ENCODE data around the gene ASS1.
"Not testable (repeated sequence)": the region's sequence is repeated elsewhere in the genome, so short reads cannot be mapped to it uniquely, and the experiment has no call there.

The ASS1 gene

DNA sequence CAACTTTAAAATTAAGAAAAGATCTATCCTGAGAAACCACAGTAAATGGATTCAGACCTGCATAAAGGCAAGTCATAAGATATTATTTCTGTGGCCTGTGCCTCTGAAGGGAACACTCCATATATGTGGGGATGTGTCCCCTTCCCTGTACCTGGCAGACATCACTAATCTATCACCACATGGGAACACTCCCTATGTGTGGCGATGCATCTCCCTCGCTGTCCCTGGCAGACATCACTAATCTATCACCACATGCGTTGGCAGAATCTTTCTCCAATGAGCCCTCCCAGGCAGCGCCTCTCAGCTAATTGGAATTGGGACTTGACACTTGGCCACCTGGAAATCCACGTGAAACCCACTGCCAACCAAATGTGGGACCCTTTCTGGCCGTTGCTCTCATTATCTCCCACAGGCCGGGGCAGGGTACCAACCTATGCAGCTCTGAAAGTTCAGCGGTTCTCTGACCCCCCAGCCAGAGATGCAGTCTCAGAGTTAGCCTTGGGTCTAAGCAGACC lies 25.2 kb upstream of the ASS1 start:
- DNase-seq, result no peak

DNA sequence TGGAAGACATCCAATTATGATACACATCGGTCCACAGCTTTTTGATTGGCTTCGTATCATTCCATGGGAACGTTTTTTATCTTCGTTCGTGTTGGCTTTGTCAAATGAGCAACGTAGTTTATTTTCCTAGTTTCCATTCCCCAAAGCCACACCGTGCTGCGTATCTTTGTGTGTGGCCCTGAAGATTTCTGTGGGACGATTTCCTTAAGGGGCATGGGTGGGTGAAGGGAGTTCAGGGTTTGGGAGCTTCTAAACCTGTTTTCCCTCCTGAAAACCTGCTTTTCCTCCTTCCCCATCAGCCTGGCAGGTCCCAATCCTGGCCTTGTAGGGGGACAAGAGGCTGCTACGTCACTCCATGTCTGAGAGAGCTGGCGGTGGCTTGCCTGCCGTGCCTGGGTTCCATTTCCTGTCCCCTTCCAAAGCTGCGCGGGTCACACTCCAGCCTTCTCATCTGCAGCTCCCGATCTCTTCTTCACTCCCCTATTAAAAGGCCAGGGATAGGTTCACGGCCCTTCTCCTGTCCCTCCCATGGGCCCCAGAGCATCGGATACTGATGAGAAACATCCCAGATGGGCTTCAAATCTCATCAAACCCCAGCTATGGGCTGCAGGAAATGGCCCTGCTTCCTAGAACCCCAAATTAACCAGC lies 23.5 kb upstream of the ASS1 start:
- DNase-seq, result no peak

DNA sequence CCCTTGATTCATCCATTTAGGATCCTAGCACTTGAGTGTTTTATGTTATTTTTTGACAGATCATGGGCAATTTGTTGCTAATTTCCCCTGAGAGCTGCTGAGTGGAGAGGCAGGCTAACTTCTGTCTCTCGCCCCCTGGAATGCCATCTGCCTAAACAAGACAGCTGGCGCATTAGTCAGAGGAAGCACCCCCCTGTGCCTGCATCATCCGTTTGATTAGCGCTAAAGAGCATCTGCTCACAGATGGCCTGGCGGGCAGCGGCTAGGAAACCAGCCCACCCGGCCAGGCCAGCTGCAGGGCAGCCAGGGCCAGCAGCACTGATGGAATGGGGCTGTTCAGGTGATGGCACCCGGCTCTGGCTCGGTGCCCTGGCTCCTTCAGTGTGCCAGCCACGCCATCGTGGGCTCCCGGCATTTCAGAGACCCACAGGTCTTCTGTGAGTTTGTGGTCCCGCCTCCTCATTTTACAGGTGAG lies 22.9 kb upstream of the ASS1 start:
- DNase-seq, result no peak

DNA sequence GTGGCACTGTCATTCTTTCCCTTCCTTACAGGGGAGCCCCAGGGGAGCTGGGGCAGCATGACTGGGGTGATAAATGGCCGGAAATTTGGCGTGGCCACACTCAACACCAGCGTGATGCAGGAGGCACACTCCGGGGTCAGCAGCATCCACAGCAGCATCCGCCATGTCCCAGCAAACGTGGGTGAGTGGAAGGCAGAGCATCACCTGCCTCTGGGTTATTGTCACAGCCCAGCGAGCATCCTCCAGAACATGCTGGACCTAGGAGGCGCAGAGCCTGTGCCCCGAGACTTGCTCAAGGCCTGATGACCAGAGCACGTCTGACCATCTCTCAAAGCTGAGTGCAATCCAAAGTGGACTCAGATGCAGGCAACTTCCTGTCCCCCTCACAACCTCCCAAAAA lies 22.2 kb upstream of the ASS1 start:
- no peak for DNase-seq

DNA sequence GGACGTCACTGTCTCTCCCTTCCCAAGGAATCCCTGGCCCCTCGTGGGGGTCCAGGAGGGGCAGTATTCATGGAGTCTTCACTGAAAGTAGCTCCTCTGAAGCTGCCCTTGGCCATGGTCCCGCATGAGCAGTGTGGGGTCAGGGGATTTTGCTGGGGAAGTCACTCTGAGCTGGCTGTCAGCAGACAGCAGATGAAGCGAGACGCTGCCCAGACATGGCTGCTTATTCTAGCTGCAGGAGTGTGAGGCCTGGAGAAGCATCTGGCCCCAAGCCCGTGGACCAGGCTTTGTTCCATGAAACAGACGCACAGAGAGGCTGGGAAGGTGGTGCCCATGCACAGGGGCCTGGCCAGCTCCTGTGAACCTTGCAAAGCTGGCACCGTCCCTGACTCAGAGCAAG lies 21.5 kb upstream of the ASS1 start:
- no peak for DNase-seq

DNA sequence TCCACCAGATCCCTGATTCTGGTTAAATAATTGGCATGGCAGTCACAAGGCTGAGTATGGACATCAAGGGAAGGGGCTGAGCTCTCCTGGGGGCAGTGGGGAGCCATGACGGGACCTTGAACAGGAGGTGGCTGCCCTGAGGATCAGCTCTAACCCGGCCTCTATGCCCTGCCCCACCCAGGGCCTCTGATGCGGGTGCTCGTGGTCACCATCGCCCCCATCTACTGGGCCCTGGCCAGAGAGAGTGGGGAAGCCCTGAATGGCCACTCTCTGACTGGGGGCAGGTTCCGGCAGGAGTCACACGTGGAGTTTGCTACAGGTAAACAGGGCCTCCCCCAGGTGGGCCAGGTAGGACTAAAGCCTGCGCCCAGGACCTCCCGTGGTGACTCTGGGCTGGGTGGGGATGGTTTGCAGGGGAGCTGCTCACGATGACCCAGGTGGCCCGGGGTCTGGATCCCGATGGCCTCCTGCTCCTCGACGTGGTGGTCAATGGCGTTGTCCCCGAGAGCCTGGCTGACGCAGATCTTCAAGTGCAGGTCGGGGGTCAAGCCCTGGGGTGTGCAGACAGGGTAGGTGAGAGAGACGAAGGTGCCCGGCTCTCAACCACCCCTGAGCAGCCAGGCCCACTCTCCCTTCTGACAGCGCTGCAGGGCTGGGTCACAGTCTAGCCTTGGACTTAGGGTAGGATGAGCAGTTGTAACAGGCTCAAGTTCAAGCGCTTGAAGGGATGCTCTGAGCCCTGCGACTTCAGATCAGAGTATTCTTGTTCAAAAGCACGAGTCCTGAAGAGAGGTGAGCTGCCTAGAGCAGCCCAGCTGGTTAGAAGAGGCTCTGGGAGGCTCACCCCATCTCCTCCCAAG lies 19.9 kb upstream of the ASS1 start:
- no peak for DNase-seq

DNA sequence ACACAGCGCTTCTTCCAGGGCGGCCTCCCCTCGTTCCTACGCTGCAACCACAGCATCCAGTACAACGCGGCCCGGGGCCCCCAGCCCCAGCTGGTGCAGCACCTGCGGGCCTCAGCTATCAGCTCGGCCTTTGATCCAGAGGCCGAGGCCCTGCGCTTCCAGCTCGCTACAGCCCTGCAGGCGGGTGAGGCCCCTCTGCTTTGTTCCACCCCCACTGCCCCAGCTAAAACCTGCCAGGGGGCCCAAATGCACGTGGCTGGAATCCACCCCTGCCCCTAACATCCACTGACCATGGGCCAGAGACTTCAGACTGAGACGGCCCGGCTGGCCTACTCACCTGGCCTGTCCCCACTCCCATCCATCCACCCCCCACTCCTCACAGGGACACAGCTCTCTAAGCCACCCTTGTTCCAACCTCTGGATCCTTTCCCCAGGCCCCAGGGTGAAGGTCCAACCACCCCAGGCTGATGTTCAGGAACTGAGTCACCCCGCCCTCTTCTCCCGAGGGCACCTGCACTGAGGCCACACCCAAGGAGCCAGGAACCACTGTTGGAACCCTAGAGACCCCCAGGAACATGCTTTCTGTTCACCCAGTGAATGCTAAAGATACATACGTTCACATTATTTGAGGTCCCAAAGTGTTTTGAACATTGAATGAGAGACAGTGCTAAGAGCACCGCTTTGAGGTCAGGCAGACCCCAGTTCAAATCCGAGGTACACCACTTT lies 18.9 kb upstream of the ASS1 start:
- DNase-seq, result no peak

DNA sequence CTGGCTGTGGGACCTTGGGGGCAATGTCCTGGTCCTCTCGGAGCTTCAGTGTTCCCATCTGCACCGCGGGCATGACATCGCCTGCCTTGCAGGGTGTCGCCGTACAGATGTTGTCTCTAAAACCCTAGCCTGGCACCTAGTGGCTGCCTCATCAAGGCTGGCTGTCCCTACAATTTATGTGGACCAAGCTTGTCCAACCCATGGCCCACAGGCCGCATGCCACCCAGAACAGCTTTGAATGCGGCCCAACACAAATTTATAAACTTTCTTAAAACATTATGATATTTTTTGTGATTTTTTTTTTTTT lies 18.3 kb upstream of the ASS1 start:
- DNase-seq, result no peak

DNA sequence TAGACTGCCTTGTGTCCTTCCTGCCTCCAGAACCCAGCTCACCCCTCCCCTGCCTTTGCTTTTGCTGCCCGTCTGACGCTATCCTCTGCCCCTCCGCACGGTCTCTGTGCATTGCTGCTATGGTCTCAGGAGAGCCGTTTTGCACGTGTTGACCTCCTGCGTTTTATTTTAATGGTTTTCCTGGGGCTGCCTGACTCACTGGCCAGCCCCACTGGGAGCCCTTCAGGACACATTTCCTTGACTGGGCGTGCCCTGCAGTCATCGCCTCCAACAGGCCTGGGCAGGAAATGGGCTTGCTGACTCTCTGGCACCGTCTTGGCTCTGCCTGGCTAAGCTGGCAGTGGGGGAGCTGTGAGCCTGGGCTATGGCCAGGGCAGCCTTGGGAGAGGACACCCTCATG lies 17.9 kb upstream of the ASS1 start:
- no peak for DNase-seq

DNA sequence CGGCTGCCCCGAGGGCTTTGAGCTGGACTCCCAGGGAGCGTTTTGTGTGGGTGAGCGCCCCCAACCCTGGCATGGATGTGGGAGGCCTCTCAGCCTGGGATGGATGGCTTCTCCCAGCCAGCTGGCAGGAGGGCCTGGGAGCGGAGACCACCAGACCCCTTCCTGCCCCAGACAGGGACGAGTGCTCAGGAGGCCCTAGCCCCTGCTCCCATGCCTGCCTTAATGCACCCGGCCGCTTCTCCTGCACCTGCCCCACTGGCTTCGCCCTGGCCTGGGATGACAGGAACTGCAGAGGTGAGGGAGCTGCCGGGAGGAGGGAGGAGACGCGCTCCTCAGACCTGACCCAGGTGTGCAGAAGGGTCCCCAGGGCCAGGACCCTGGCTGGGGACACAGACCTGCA lies 17.4 kb upstream of the ASS1 start:
- DNase-seq, result no peak

DNA sequence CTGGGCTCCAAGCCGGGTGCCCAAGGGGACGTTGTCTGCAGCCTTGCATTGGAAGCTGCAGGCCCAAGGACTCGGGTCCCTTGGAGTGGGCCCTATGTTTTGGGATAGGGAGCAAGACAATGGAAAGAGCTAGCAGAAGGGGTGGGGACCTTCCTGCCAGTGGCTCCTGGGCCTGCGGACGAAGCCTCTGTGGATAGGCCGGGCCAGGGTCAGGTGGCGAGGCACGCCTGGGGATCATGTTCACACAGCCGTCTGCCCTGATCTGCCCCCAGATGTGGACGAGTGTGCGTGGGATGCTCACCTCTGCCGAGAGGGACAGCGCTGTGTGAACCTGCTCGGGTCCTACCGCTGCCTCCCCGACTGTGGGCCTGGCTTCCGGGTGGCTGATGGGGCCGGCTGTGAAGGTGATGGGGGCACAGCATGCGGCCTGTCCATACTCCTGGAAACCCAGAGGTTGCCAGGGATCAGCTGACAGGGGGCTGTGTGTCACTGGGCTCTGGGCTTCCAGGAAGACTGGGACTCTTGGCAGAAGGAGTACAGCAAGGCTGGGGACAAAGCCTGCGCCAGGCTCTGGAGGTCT lies 16.6 kb upstream of the ASS1 start:
- DNase-seq, result no peak

DNA sequence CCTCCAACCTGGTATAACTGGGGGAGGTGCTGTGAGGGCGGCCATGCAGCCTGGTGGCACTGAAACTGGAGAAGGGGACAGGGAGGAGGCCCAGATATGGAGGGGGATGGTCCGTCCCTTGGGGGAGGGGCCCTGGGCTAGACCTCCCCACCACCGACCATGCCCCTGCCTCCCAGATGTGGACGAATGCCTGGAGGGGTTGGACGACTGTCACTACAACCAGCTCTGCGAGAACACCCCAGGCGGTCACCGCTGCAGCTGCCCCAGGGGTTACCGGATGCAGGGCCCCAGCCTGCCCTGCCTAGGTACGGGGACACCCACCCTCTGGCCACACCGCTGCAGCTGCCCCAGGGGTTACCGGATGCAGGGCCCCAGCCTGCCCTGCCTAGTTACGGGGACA lies 15.4 kb upstream of the ASS1 start:
- DNase-seq, result no peak

DNA sequence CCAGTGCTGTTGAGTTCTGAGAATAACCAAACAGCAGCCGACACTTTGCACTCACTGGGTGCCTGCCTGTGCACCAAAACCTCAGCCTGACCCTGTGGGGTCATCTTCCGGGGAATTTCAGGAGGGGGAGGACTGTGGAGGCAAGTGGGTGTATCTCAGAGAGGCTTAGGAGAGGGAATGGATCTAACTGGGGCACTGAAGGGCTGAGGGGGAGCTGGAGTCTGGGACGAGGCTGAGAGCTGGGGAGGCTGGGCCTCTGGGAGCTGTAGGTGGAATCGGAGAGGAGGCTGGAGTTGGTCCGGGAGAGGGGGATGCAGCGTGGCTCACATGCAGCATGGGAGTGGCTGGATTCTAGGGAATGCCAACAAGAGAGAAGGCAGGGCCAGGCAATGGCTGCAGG lies 14.9 kb upstream of the ASS1 start:
- no peak for DNase-seq

DNA sequence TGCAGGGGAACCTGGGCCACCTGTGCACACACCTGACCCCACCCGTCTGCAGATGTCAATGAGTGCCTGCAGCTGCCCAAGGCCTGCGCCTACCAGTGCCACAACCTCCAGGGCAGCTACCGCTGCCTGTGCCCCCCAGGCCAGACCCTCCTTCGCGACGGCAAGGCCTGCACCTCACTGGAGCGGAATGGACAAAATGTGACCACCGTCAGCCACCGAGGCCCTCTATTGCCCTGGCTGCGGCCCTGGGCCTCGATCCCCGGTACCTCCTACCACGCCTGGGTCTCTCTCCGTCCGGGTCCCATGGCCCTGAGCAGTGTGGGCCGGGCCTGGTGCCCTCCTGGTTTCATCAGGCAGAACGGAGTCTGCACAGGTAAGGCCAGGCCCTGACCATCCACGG lies 14.5 kb upstream of the ASS1 start:
- DNase-seq, result no peak

DNA sequence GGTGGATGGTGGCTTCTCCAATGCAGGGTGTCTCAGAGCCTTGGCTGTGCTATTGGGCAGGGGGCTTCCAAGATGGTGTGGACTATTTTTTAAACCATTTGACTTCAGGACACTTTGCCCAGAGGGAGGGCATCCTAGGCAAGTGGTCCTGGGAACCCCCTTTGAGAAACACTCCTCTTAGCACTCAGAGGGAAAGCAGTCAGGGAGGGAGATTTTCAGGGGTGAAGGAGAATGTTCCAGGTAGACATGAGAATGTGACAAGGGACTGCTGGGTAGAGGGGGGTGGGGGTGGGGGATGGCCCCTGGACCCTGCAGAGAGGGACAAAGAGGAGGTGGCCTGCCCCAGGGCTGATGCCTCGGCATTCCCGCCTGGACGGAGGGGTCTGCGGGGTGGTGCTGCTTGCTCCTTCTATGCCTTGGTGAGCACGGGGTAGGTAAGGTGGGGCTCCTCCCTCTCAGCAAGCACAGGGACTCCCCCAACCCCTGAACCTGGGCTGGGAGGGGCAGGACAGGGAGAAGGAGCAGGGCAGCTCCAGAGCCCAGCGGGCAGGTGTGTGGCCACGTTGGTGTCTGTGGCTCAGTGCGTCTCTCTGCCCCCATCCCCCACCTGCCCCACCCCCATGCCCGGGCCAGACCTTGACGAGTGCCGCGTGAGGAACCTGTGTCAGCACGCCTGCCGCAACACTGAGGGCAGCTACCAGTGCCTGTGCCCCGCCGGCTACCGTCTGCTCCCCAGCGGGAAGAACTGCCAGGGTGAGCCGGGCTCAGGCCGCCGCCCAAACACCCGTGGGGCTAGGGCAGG lies 13.8 kb upstream of the ASS1 start:
- no peak for DNase-seq

DNA sequence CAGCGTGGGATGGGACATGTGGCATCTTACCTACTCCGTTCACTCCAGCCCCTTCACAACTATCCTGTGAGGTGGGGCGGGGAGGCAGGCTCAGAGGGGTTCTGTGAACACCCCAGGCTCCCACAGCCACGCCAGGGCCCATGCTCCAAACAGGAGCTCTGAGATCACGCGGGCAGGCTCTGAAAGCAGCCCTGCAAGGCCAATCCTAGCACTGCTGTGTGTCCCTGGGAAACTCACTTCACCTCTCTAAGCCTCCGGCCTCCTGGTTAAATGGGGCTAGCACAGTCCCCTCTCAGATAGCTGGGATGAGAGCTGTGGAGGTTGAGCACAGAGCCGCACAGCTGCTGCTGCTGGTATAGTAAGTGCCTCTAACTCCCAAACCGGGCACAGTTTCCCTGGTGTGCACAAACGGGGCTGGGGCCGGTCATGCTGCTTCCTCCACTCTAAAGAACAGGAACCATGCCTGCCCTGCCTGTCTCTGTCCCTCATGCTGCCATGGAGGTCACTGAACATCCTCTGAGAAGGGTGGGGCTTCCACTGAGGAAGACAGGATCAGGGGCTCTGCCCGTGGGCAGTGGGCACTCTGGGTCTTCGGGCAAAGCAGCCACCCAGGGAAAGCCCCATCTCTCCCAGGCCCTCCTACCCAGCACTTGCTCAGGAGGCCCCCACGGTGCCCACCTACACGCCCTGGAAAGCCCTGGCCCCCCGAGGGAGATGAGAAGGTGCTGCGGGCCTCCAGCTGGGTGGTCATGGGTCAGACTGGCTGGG lies 13.0 kb upstream of the ASS1 start:
- no peak for DNase-seq

DNA sequence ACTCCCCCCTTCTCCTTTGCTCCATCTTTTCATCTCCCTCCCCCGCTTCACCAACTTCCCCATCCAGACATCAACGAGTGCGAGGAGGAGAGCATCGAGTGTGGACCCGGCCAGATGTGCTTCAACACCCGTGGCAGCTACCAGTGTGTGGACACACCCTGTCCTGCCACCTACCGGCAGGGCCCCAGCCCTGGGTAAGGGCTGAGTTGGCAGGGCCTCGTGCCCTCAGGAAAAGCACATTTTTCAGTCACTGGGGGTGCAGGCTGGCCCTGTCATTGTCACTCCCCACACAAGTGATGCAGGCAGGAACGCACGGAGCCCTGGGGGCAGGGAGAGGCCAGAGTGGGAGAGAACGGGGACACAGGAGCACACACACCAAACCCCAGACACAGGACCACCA lies 12.4 kb upstream of the ASS1 start:
- no peak for DNase-seq

DNA sequence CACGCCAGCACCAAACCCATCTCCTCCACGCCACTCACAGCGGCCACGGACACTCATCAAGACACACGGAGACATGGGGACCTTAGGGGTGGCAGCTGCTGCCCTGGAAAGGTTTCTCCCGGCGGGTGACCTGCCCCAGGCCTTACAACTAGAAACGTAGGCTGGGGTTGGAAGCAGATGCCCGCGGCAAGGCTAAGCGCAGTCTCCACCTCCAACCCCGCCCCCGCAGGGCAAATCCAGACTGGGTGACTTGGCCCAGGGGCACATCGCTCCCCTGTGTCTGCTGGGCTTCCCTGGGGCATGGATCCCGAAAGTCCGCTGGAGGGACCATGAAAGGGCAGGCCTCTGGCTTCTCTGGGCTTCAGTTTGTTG lies 12.0 kb upstream of the ASS1 start:
- DNase-seq, result no peak

DNA sequence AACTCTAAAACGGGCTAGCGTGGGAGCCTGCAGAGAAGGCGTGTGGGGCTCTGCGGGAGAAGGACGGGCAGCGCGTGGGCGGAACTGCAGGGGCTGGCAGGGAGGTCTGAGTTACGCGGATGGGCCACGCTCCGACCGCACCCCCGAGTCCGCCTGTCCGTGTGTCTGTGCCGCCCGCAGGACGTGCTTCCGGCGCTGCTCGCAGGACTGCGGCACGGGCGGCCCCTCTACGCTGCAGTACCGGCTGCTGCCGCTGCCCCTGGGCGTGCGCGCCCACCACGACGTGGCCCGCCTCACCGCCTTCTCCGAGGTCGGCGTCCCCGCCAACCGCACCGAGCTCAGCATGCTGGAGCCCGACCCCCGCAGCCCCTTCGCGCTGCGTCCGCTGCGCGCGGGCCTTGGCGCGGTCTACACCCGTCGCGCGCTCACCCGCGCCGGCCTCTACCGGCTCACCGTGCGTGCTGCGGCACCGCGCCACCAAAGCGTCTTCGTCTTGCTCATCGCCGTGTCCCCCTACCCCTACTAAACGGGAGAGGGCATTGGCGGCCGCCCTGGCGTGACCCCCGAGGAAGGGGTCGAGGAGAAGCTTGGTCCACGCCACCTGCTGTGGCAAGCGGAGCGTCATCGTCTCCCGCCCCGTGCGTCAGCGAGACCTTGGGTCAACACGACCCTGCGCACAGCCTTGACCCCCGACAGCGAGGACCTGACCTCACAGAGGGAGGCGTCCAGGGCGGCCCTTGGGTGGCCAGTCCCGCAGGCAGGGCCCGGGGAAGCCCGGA lies 11.4 kb upstream of the ASS1 start:
- DNase-seq, result peak; percentile 66

DNA sequence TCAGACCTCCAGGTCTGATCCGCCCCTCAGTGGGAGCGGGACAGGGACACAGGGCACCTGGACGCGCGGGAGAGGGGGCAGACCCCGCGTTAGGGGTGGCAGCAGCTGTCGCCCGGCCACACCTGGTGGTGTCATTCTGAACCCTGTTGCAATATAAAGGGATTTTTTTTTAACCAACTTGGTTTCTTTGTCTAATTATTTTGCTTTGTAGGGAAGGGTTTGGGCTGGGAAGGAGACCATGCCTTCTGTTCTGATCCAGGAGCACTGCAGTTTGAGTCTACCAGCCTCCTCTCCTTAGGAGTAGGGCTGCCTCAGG lies 10.9 kb upstream of the ASS1 start:
- DNase-seq, result no peak

DNA sequence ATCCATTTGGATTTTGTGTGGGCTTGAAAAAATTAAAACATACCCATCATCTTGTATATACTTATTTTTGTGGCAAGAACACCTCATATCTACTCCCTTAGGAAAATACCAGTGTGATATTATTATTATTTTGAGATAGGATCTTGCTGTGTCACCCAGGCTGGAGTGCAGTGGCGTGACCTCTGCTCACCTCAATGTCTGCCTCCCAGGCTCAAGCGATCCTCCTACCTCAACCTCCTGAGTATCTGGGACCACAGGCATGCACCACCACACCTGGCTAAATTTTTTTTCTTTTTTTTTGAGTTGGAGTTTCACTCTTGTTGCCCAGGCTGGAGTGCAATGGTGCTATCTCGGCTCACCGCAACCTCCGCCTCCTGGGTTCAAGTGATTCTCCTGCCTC lies 10.1 kb upstream of the ASS1 start:
- DNase-seq, result not testable (repeated sequence)

Data from stimulated activated CD8-positive, alpha-beta memory T cell treated with anti-CD3 and anti-CD28 coated beads, Interleukin-4, amount 100 ng/mL, for 48 hours (primary cell).